Loucy (cell line): ENCODE data around the gene GIT2.

ENCODE experiments used
- EZH2phosphoT487 ChIP-seq: fragments of 200-600 bp; IDR thresholded peaks from 2 replicates; pipeline ENCODE4 v1.6.1; 2018; ENCODE audit warnings: antibody characterized with exemption, mild to moderate bottlenecking, moderate library complexity, borderline replicate concordance
- TF ChIP-seq, protein P1 (sequence below): fragments of 200-600 bp; sonication (generic); conservative IDR thresholded peaks from 2 replicates; pipeline ENCODE4 v1.5.1; 2014; ENCODE audit warnings: mild to moderate bottlenecking, antibody characterized with exemption, low read length

DNA sequence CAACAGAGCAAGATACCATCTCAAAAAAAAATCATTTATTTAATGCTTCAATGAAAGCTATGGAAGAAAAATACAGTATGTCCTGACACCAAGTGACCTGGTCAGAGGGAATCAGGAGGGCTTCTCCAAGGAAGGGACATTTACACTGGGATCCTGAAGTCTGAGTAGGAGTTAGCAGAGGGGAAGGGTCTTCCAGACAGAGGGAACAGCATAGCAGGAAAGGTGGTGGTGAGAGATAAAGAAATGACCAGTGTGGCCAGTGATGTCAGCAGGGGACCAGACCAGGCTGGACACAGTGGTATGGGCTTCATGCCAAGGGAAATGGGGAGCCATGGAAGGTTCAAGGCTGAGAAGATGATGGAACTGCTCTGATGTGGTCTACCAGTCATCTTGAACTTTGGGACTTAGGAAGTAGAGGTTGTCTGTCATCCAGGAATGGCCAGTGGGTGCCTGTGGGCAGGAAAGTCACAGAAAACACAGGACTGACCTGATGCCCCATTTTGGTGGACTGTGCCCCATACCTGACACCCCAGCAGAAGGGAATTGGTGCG, 103.9 kb downstream of the GIT2 start:
- TF ChIP-seq, protein P1, sequence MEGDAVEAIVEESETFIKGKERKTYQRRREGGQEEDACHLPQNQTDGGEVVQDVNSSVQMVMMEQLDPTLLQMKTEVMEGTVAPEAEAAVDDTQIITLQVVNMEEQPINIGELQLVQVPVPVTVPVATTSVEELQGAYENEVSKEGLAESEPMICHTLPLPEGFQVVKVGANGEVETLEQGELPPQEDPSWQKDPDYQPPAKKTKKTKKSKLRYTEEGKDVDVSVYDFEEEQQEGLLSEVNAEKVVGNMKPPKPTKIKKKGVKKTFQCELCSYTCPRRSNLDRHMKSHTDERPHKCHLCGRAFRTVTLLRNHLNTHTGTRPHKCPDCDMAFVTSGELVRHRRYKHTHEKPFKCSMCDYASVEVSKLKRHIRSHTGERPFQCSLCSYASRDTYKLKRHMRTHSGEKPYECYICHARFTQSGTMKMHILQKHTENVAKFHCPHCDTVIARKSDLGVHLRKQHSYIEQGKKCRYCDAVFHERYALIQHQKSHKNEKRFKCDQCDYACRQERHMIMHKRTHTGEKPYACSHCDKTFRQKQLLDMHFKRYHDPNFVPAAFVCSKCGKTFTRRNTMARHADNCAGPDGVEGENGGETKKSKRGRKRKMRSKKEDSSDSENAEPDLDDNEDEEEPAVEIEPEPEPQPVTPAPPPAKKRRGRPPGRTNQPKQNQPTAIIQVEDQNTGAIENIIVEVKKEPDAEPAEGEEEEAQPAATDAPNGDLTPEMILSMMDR, result no peak
- no peak for TF ChIP-seq EZH2phosphoT487
